GM12878 (cell line): ENCODE measurements around the gene BAZ1B. TPM values are rescaled to one million over a fixed set of nuclear protein-coding genes. Genes with fewer than 3 reads are reported as not detected.
A peak's percentile ranks its signal among the peaks of the same experiment; 100 is the strongest.

ENCODE experiments used
- ATAC-seq: fragments of 200-7000 bp; cut with Tn5 transposase; 3 replicates; pipeline ENCODE4 v1.9.1; 2020; ENCODE audit warnings: mild to moderate bottlenecking, moderate library complexity
- BruUV-seq: library from RNA; stranded (reverse); fragments of 400-500 nt; replicated peaks from 2 replicates; lab custom pipeline; 2021; lab: Mats Ljungman, UMichigan
- CTCF ChIA-PET: fragments of 300-600 bp; sonication (Branson Sonifier 250); formaldehyde crosslinking; extraction: SDS; loops from one replicate; lab custom pipeline; 2021; ENCODE audit warnings: inconsistent platforms; lab: Yijun Ruan, JAX
- POLR2A ChIA-PET: fragments of 350-600 bp; formaldehyde crosslinking; extraction: SDS; loops from one replicate; lab custom pipeline; 2021; ENCODE audit warnings: inconsistent platforms; lab: Charles Lee
- RAD21 ChIA-PET: fragments of 300-600 bp; sonication (Branson Sonifier 250); formaldehyde crosslinking; loops from one replicate; lab custom pipeline; 2023; ENCODE audit warnings: antibody characterized with exemption; ENCODE audit not compliant: unreplicated experiment; lab: Charles Lee
- SMC1A ChIA-PET: fragments of 300-600 bp; sonication (Branson Sonifier 250); formaldehyde crosslinking; loops from one replicate; lab custom pipeline; 2023; ENCODE audit not compliant: unreplicated experiment, uncharacterized antibody; lab: Charles Lee
- DNase-seq: peaks from one replicate; pipeline ENCODE4 v3.0.0-alpha.2; 2011; ENCODE audit warnings: low read depth, low spot score
- FAIRE-seq: peaks from 3 replicates; lab custom pipeline; 2011; peaks lifted over from hg19 to GRCh38; lab: Jason Lieb, UNC
- H2AFZ ChIP-seq: 2 replicates; pipeline ENCODE4 v1.6.0; 2011; ENCODE audit warnings: low read depth, low read length, control low read depth; ENCODE audit not compliant: control insufficient read depth
- H3K27ac ChIP-seq: 2 replicates; pipeline ENCODE4 v1.5.1; 2011; ENCODE audit warnings: control low read depth; ENCODE audit not compliant: control insufficient read depth, insufficient read depth
- H3K27me3 ChIP-seq, 2 experiments: replicated peaks in 1 of 2; 2 replicates each; pipeline versions ENCODE4 v1.6.0 to v1.6.1; 2011; ENCODE audit warnings: low read length in 1 of 2; ENCODE audit not compliant: control insufficient read depth in 2 of 2, insufficient read depth in 2 of 2
- H3K36me3 ChIP-seq, 2 experiments: 2 replicates each; pipeline ENCODE4 v1.5.1; 2011; ENCODE audit warnings: low read length in 1 of 2; ENCODE audit not compliant: control insufficient read depth in 2 of 2, insufficient read depth in 2 of 2
- H3K4me1 ChIP-seq: 2 replicates; pipeline ENCODE4 v1.6.1; 2011; ENCODE audit warnings: mild to moderate bottlenecking, low read length, moderate library complexity, mixed read lengths; ENCODE audit not compliant: control insufficient read depth, insufficient read depth
- H3K4me2 ChIP-seq: 2 replicates; pipeline ENCODE4 v1.6.0; 2011; ENCODE audit warnings: control low read depth; ENCODE audit not compliant: control insufficient read depth, insufficient read depth
- H3K4me3 ChIP-seq: fragments of 200-600 bp; sonication (generic); 2 replicates; pipeline ENCODE4 v1.5.1; 2016
- H3K79me2 ChIP-seq: 2 replicates; pipeline ENCODE4 v1.6.0; 2011; ENCODE audit warnings: low read length; ENCODE audit not compliant: control insufficient read depth, insufficient read depth
- H3K9ac ChIP-seq: 2 replicates; pipeline ENCODE4 v1.8.0; 2011; ENCODE audit warnings: low read length, control low read depth, mixed read lengths; ENCODE audit not compliant: control insufficient read depth, insufficient read depth
- H3K9me3 ChIP-seq: replicated peaks from 3 replicates; pipeline ENCODE4 v1.5.1; 2011; ENCODE audit warnings: mild to moderate bottlenecking, low read length; ENCODE audit not compliant: control insufficient read depth, insufficient read depth
- H4K20me1 ChIP-seq: 2 replicates; pipeline ENCODE4 v1.6.0; 2011; ENCODE audit not compliant: control insufficient read depth, insufficient read depth
- CREB1 ChIP-seq: IDR thresholded peaks from 2 replicates; pipeline ENCODE4 v1.6.1; 2012; ENCODE audit warnings: low read depth, mild to moderate bottlenecking, inconsistent platforms
- EZH2 ChIP-seq: IDR thresholded peaks from 2 replicates; pipeline ENCODE4 v1.6.1; 2012; ENCODE audit warnings: low read depth, mild to moderate bottlenecking, control low read depth, inconsistent platforms, low read length, borderline replicate concordance; ENCODE audit not compliant: control insufficient read depth
- FOS ChIP-seq: IDR thresholded peaks from 3 replicates; pipeline ENCODE4 v1.6.1; 2011; ENCODE audit warnings: borderline replicate concordance; ENCODE audit not compliant: insufficient read length; ENCODE audit errors: extremely low read depth
- HDGF ChIP-seq: fragments of 450-650 bp; IDR thresholded peaks from 2 replicates; pipeline ENCODE4 v1.6.1; 2016; ENCODE audit warnings: antibody characterized with exemption
- JUND ChIP-seq: IDR thresholded peaks from 2 replicates; pipeline ENCODE4 v1.6.1; 2012; ENCODE audit warnings: low read depth, mild to moderate bottlenecking, low read length, improper control_type of control experiment, moderate library complexity
- RELB ChIP-seq: fragments of 450-650 bp; IDR thresholded peaks from 2 replicates; pipeline ENCODE4 v1.6.1; 2017; ENCODE audit warnings: low read depth, mild to moderate bottlenecking, moderate library complexity
- RFX5 ChIP-seq: IDR thresholded peaks from 2 replicates; pipeline ENCODE4 v1.6.1; 2011; ENCODE audit warnings: low read depth, low read length, improper control_type of control experiment
- SUPT20H ChIP-seq: IDR thresholded peaks from 2 replicates; pipeline ENCODE4 v1.6.1; 2011; ENCODE audit warnings: low read depth, mild to moderate bottlenecking, low read length, moderate library complexity, borderline replicate concordance; ENCODE audit not compliant: control insufficient read depth
- TARDBP ChIP-seq: IDR thresholded peaks from 2 replicates; pipeline ENCODE4 v1.6.1; 2016; ENCODE audit warnings: borderline replicate concordance
- ZNF384 ChIP-seq: IDR thresholded peaks from 2 replicates; pipeline ENCODE4 v1.6.1; 2012; ENCODE audit warnings: low read depth, mild to moderate bottlenecking, low read length, improper control_type of control experiment, borderline replicate concordance
- WGBS: methylation state at CpG from one replicate; pipeline ENCODE4 v1.1.6; 2016; ENCODE audit warnings: low lambda C conversion rate; ENCODE audit not compliant: insufficient replicate concordance, insufficient coverage; ENCODE audit errors: missing lambda C conversion rate; 5-methylcytosine and 5-hydroxymethylcytosine counted together
- in situ Hi-C: fragments of 300-500 bp; cut with MboI; formaldehyde crosslinking; loops from 9 replicates; pipeline ENCODE4 v1.14.3; 2018; ENCODE audit warnings: mixed read lengths
- intact Hi-C: fragments of 100-400 bp; cut with micrococcal nuclease; formaldehyde crosslinking; loops from one replicate; pipeline ENCODE4 v1.14.2; 2022; ENCODE audit not compliant: unreplicated experiment
- polyA plus RNA-seq, 11 experiments: library from polyadenylated mRNA; depleted of rRNA in 4 of 11; unstranded in 6 of 11; stranded (reverse) in 5 of 11; fragments of >200 nt; fragmentation: Nextera tagmentation in 4 of 11; fragmentation: Illumina TruSeq in 1 of 11; extraction: Ambion mirVana in 4 of 11; extraction: Trizol in 1 of 11; gene quantifications; 1 replicate in 1 of 11; 2 replicates in 10 of 11; pipeline versions ENCODE4 v1.2.1 to v1.2.3, GENCODE V29; 2011 to 2016; ENCODE audit warnings: inconsistent platforms in 2 of 11, missing spikeins in 2 of 11, low read depth in 1 of 11
- total RNA-seq, 4 experiments: library from RNA; depleted of rRNA in 3 of 4; stranded (reverse); fragments of >200 nt in 3 of 4; fragmentation: Illumina TruSeq in 1 of 4; extraction: Trizol in 1 of 4; gene quantifications; 2 replicates each; pipeline versions ENCODE4 v1.2.1 to v1.2.3, GENCODE V29; 2013 to 2021
- TF ChIP-seq, protein P1 (sequence below): fragments of 450-650 bp; conservative IDR thresholded peaks from 2 replicates; pipeline ENCODE4 v1.6.1; 2017; ENCODE audit warnings: mild to moderate bottlenecking, moderate library complexity
- TF ChIP-seq, protein P2 (sequence below): fragments of 450-650 bp; IDR thresholded peaks from 2 replicates; pipeline ENCODE4 v1.6.1; 2016; ENCODE audit warnings: mild to moderate bottlenecking

Gene BAZ1B
- total and polyA plus RNA-seq, 10 of the 15 experiments (the other 5 are each of a cell fraction or from before 2014, with no cell fraction given), result 14.0 to 77.4 (median 36.2) TPM

DNA sequence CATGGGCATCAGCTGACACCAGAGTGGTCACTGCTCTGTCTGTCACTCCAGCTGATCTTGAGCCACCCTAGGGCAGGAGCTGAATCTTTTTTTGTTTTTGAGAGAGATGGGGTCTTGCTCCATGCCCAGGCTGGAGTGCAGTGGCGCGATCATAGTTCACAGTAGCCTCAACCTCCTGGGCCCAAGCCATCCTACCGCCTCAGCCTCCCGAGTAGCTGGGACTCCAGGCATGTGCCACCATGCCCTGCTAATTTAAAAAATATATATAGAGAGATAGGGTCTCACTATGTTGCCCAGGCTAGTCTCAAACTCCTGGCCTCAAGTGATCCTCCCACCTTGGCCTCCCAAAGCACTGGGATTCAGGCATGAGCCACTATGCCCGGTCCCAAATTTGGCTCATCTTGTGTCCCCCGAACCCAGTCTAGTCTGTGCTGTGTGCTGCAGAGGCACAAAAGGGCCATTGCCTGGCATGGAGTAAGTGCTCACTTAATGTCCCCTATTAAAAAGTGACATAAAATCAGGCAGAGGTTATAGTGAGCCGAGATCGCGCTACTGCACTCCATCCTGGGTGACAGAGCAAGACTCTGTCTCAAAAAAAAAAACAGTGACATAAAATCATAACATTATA is 96.6 kb downstream of the BAZ1B start (continued):
- TF ChIP-seq, protein P1, sequence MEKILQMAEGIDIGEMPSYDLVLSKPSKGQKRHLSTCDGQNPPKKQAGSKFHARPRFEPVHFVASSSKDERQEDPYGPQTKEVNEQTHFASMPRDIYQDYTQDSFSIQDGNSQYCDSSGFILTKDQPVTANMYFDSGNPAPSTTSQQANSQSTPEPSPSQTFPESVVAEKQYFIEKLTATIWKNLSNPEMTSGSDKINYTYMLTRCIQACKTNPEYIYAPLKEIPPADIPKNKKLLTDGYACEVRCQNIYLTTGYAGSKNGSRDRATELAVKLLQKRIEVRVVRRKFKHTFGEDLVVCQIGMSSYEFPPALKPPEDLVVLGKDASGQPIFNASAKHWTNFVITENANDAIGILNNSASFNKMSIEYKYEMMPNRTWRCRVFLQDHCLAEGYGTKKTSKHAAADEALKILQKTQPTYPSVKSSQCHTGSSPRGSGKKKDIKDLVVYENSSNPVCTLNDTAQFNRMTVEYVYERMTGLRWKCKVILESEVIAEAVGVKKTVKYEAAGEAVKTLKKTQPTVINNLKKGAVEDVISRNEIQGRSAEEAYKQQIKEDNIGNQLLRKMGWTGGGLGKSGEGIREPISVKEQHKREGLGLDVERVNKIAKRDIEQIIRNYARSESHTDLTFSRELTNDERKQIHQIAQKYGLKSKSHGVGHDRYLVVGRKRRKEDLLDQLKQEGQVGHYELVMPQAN, result no peak
- no peak for TF ChIP-seq TARDBP
- no peak for TF ChIP-seq SUPT20H
- TF ChIP-seq RFX5, result no peak
- no peak for TF ChIP-seq ZNF384
- TF ChIP-seq RELB, result no peak

DNA sequence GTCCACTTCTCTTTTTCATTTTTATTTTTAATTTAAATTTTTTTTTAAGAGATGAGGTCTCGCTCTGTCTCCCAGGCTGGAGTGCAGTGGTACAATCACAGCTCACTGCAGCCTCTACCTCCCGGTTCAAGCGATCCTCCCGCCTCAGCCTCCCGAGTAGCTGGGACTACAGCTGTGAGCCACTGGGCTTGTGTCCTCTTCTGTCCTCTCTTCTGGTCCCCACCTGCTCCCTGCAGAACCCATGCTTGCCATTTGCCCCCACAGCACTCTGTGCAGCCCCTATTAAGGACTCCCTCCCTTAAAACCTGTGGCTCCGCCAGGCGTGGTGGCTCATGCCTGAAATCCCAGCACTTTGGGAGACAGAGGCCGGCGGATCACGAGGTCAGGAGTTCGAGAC is 97.6 kb downstream of the BAZ1B start:
- POLR2A ChIA-PET, result interaction anchor here (0.6 to 1.5 kb wide), 3 partner anchors 11 to 434 kb away, joined by 3 to 4 read pairs (median 4); no protein-coding TSS in a partner anchor
- H3K4me1 ChIP-seq, result no peaks in the 10 kb centered on the region
- TF ChIP-seq JUND (0 out of 2 replicates have a peak, but pooled peaks have one; percentile 16), HDGF (0 out of 2 replicates have a peak, but pooled peaks have one; percentile 62), FOS (no peak), CREB1 (no peak), EZH2 (no peak)
- TF ChIP-seq, protein P2, sequence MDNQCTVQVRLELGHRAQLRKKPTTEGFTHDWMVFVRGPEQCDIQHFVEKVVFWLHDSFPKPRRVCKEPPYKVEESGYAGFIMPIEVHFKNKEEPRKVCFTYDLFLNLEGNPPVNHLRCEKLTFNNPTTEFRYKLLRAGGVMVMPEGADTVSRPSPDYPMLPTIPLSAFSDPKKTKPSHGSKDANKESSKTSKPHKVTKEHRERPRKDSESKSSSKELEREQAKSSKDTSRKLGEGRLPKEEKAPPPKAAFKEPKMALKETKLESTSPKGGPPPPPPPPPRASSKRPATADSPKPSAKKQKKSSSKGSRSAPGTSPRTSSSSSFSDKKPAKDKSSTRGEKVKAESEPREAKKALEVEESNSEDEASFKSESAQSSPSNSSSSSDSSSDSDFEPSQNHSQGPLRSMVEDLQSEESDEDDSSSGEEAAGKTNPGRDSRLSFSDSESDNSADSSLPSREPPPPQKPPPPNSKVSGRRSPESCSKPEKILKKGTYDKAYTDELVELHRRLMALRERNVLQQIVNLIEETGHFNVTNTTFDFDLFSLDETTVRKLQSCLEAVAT, result peak; percentile 75; the same call in 1 of the 2 replicates
- TF ChIP-seq, all 136 proteins: peak for 3
- FAIRE-seq (no peak), ATAC-seq (no peak), DNase-seq (no peak)
- no TSS peak for BruUV-seq
- SMC1A ChIA-PET, result no interaction called here
- intact Hi-C loops (no loop called here), in situ Hi-C loops (no loop called here)
- Histone ChIP-seq H3K4me3 (no peak overlapping the region), H2AFZ (no peak overlapping the region), H3K27me3 (no peaks in the 10 kb centered on the region), H3K36me3 (no peaks in the 10 kb centered on the region), H3K9ac (no peak overlapping the region), H3K79me2 (no peaks in the 10 kb centered on the region), H3K27ac (no peak overlapping the region), H4K20me1 (no peaks in the 10 kb centered on the region), H3K4me2 (no peak overlapping the region), H3K9me3 (no peaks in the 10 kb centered on the region)
- 61% methylated on average over 11 of the region's 11 CpGs for WGBS
- CTCF ChIA-PET, result interaction anchor here (1.1 to 1.3 kb wide), 2 partner anchors 27 to 101 kb away, joined by 3 read pairs; no protein-coding TSS in a partner anchor
- RAD21 ChIA-PET, result interaction anchor here (0.7 to 1.0 kb wide), 2 partner anchors 8 to 27 kb away, joined by 4 read pairs; no protein-coding TSS in a partner anchor
